ENCODE data around the gene EVA1B.

EVA1B gene

DNA sequence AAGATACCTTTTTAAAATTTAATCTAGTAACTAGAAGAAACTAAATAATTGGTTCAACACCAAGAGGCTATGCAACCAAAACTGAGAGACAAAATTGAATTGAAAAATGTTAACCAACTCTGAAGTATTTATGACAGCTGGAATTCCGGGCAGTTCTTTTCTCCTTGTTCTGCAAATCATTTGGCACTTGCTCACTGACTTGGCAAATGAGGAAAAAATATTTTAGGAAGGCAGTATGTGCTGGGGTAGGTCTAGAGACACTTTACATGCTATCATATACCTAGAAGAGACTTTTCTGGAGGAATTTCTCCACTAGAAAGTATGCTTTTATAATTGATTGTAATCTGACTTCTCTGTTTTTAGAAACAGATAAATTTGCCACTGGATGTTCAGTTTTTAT is 39.4 kb downstream of the EVA1B start:
- H3K4me3 ChIP-seq (ENCODE audit: low read depth, low read length) = no peak overlapping the region
- TF ChIP-seq, protein P1, sequence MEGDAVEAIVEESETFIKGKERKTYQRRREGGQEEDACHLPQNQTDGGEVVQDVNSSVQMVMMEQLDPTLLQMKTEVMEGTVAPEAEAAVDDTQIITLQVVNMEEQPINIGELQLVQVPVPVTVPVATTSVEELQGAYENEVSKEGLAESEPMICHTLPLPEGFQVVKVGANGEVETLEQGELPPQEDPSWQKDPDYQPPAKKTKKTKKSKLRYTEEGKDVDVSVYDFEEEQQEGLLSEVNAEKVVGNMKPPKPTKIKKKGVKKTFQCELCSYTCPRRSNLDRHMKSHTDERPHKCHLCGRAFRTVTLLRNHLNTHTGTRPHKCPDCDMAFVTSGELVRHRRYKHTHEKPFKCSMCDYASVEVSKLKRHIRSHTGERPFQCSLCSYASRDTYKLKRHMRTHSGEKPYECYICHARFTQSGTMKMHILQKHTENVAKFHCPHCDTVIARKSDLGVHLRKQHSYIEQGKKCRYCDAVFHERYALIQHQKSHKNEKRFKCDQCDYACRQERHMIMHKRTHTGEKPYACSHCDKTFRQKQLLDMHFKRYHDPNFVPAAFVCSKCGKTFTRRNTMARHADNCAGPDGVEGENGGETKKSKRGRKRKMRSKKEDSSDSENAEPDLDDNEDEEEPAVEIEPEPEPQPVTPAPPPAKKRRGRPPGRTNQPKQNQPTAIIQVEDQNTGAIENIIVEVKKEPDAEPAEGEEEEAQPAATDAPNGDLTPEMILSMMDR (IDR thresholded peaks at IDR 0.05; ENCODE audit: borderline replicate concordance, insufficient read depth, low read depth, low read length) = no peak

DNA sequence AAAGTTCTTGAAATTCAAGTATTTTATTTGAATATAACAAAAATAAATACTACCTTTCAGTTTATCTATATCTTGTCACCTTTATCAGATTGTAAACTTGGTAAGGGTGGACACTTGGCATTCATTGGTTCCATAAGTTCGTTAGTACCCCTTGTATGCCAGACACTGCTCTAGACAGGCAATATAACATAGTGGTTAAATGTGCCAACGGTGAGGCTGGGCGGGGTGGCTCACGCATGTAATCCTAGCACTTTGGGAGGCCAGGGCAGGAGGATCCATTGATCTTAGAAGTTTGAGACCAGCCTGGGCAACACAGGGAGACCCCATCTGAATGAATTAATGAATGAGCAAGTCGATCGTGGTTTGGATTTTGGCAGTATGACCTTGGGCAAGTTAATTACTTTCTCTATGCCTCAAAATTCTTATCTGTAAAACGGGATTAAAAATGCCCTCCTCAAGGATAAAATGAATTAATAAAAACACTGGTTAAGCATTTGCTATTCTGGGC is 43.6 kb downstream of the EVA1B start:
- H3K4me3 ChIP-seq (ENCODE audit: low read depth, low read length) = no peak overlapping the region
- TF ChIP-seq, protein P1 (IDR thresholded peaks at IDR 0.05; ENCODE audit: borderline replicate concordance, insufficient read depth, low read depth, low read length) = no peak

DNA sequence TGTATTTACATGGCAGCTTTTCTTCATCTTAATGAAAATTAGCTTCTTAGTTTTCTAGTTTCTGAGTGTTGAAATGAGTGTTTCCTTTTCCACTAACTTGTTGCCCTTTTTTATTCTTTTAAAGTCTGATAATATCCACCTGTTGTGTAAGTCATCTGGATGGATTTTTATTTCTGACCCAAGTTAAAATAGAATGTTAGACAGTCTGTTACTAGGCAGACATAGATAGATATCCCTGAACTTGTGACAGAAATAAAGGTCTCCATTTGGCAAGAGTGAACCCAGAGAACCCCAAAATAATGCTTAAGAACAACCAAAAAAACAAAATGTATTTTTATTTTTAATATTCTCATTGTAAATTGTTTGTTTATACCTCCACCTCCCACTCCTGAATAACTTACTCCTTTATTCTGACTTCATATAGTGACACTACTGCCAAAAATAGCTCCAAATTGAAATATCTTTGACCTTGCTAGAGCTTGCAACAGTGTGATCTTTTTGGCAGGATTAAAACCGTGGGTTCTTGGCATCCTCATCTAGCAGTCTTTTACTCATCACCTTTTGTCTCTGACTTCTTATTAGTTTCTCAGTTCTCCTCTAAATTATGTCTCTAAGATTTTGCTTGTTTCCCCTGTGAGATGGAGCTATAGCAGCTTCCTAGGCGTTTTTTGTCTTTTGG is 44.2 kb downstream of the EVA1B start:
- TF ChIP-seq, protein P1 (IDR thresholded peaks at IDR 0.05; ENCODE audit: borderline replicate concordance, insufficient read depth, low read depth, low read length) = no peak
- H3K4me3 ChIP-seq (ENCODE audit: low read depth, low read length) = no peak overlapping the region

GRCh38 chr1:36276688-36277087 is 46.8 kb downstream of the EVA1B start:
- TF ChIP-seq, protein P1 (IDR thresholded peaks at IDR 0.05; ENCODE audit: borderline replicate concordance, insufficient read depth, low read depth, low read length) = no peak
- no peak overlapping the region for H3K4me3 ChIP-seq (ENCODE audit: low read depth, low read length)

- H3K4me3 ChIP-seq (ENCODE audit: low read depth, low read length) = no peak overlapping the region
- TF ChIP-seq, protein P1 (IDR thresholded peaks at IDR 0.05; ENCODE audit: borderline replicate concordance, insufficient read depth, low read depth, low read length) = no peak
Measured at GRCh38 chr1:36274201-36274600, 49.2 kb downstream of the EVA1B start.

GRCh38 chr1:36273024-36273423 is 50.4 kb downstream of the EVA1B start:
- TF ChIP-seq, protein P1 (IDR thresholded peaks at IDR 0.05; ENCODE audit: borderline replicate concordance, insufficient read depth, low read depth, low read length) = no peak
- no peak overlapping the region for H3K4me3 ChIP-seq (ENCODE audit: low read depth, low read length)
